ENCODE data around the gene FLNB. TPM values are rescaled to one million over a fixed set of nuclear protein-coding genes. Genes with fewer than 3 reads are reported as not detected.

The FLNB gene
- total and polyA plus RNA-seq, 2 of the 13 experiments (the other 11 are each of a cell fraction or from before 2014, with no cell fraction given), result 106 to 130 TPM

GRCh38 chr3:58041182-58041825 is 33.1 kb downstream of the FLNB start (continued):
- TF ChIP-seq PHF21A (CRISPR knock-in tag; IDR thresholded peaks at IDR 0.05) (no peak), KLF12 (CRISPR knock-in tag; IDR thresholded peaks at IDR 0.05; ENCODE audit: borderline replicate concordance) (no peak), ZNF326 (CRISPR knock-in tag; IDR thresholded peaks at IDR 0.05; ENCODE audit: borderline replicate concordance) (no peak), STAT5B (CRISPR knock-in tag; IDR thresholded peaks at IDR 0.05) (no peak), MBD4 (IDR thresholded peaks at IDR 0.05; ENCODE audit: borderline replicate concordance, low read length) (no peak), ZNF639 (CRISPR knock-in tag; conservative IDR thresholded peaks at IDR 0.05) (no peak), ZBTB39 (CRISPR knock-in tag; IDR thresholded peaks at IDR 0.05) (no peak), ZBTB20 (CRISPR knock-in tag; IDR thresholded peaks at IDR 0.05; ENCODE audit: borderline replicate concordance, low read depth) (no peak), SALL1 (CRISPR knock-in tag; IDR thresholded peaks at IDR 0.05) (peak; percentile 40; the same call in 1 of the 2 replicates), CCDC6 (CRISPR knock-in tag; IDR thresholded peaks at IDR 0.05) (no peak), BRCA1 (CRISPR knock-in tag; IDR thresholded peaks at IDR 0.05) (no peak), HOXA5 (CRISPR knock-in tag; IDR thresholded peaks at IDR 0.05) (no peak), NRL (CRISPR knock-in tag; IDR thresholded peaks at IDR 0.05; ENCODE audit: borderline replicate concordance) (0 out of 2 replicates have a peak, but pooled peaks have one; percentile 42), ZKSCAN5 (CRISPR knock-in tag; IDR thresholded peaks at IDR 0.05) (no peak), ZNF503 (CRISPR knock-in tag; IDR thresholded peaks at IDR 0.05) (no peak), PAXIP1 (CRISPR knock-in tag; conservative IDR thresholded peaks at IDR 0.05) (no peak), KDM2A (CRISPR knock-in tag; IDR thresholded peaks at IDR 0.05; ENCODE audit: borderline replicate concordance, low read depth) (no peak), HOXA3 (CRISPR knock-in tag; IDR thresholded peaks at IDR 0.05) (0 out of 2 replicates have a peak, but pooled peaks have one; percentile 9), ZNF33A (CRISPR knock-in tag; IDR thresholded peaks at IDR 0.05; ENCODE audit: borderline replicate concordance) (no peak)
